Measurements from ENCODE around the gene NPRL2.

DNA sequence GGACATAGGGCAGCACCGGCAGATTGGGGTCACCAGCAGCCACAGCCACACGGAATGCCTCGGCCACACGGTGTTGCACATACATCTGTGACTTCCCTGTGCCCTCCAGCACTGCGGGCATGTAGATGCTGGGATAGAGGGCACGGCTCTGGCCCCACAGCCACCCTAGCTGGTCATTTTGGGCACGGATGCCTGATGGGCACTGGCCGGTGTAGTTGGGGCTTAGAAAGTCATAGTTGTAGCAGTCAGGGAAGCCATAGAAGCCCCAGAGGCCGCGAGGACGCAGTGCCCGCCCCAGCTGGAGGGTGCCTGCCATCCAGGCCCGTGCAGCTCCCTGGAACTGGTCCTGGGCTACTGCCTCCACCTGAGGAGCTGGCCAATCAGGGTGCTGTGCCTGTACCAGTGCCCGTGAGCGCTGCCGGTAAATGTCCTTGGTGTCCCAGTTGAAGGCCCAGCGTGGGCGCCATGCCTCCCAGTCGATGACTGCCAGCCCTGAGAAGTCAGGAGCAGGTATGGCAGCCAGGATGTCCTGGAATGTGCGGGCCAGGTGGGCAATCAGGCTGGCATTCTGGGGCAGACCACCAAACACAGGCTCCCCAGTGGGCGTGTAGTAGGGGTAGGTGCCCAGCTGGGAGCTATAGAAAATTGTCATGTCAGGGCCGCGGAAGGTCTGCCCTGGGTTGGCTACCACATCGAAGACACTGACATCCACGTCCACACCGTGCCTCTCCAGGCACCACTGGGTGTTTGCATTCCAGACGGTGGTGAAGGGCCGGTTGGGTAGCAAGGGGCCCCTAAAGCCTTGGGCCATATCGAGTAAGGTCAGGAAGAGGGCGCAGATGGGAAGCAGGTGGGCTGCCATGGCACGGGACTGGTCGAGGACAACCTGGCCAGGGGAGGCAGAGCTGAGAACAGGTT is 48.2 kb downstream of the NPRL2 start:
- TF ChIP-seq, protein P1, sequence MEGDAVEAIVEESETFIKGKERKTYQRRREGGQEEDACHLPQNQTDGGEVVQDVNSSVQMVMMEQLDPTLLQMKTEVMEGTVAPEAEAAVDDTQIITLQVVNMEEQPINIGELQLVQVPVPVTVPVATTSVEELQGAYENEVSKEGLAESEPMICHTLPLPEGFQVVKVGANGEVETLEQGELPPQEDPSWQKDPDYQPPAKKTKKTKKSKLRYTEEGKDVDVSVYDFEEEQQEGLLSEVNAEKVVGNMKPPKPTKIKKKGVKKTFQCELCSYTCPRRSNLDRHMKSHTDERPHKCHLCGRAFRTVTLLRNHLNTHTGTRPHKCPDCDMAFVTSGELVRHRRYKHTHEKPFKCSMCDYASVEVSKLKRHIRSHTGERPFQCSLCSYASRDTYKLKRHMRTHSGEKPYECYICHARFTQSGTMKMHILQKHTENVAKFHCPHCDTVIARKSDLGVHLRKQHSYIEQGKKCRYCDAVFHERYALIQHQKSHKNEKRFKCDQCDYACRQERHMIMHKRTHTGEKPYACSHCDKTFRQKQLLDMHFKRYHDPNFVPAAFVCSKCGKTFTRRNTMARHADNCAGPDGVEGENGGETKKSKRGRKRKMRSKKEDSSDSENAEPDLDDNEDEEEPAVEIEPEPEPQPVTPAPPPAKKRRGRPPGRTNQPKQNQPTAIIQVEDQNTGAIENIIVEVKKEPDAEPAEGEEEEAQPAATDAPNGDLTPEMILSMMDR (conservative IDR thresholded peaks at IDR 0.05 in 1 of 2, IDR thresholded peaks at IDR 0.05 in 1 of 2; ENCODE audit: low read depth in 1 of 2, low read length in 2 of 2): no peak
- TF ChIP-seq EZH2 (IDR thresholded peaks at IDR 0.05; ENCODE audit: low read length, missing control alignments): no peak
